ES-I3 (cell line): ENCODE results near the gene C6orf132.
A peak's percentile ranks its signal among the peaks of the same experiment; 100 is the strongest.

Experiments used
- H3K36me3 ChIP-seq: 2 replicates; pipeline ENCODE4 v1.6.1; 2013; ENCODE audit warnings: mild to moderate bottlenecking, low read length, control low read depth, moderate library complexity; ENCODE audit not compliant: insufficient read depth
- H3K4me1 ChIP-seq: 2 replicates; pipeline ENCODE4 v1.6.1; 2013; ENCODE audit warnings: mild to moderate bottlenecking, control low read depth, low read length; ENCODE audit not compliant: insufficient read depth
- H3K9ac ChIP-seq: 2 replicates; pipeline ENCODE4 v1.6.1; 2013; ENCODE audit warnings: low read depth, mild to moderate bottlenecking, low read length, moderate library complexity
- H3K9me3 ChIP-seq: 2 replicates; pipeline ENCODE4 v1.6.1; 2013; ENCODE audit warnings: mild to moderate bottlenecking, low read length, moderate library complexity; ENCODE audit not compliant: control insufficient read depth, insufficient read depth

C6orf132 gene

DNA sequence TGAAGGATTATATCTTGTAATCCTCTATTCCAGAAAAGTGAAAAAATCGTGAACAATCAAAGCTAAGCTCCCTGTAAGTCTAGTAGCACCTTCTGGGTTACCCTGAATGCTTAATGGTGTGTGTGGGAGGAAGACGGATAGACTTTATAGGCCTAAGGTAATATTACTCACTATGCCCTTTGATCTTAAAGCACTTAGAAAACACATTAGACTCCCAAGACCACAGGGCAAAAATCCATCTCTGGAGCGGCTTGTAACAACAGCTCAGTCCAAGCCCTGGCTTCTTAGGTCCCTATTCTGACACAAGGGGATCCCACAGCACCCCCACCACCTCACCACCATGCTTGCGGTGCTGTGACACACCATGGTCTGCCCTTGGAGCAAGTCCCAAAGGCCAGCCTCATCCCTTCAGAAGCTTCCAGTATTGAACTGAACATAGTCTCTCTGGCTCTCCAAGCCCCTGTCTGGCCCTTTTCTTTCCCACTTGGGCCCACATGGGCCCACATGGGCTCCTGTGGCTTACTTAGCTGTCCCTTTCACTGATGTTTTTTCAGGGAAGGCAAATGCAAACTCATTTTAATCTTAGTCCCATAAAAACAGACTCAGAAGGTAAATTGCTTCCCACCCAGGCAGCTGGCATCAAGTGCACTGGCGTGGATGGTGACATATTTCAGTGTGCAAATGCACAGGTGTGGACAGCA lies 28.3 kb downstream of the C6orf132 start:
- H3K4me1 ChIP-seq: no peaks in the 10 kb centered on the region
- no peak overlapping the region for H3K9ac ChIP-seq
- H3K9me3 ChIP-seq: no peaks in the 10 kb centered on the region

DNA sequence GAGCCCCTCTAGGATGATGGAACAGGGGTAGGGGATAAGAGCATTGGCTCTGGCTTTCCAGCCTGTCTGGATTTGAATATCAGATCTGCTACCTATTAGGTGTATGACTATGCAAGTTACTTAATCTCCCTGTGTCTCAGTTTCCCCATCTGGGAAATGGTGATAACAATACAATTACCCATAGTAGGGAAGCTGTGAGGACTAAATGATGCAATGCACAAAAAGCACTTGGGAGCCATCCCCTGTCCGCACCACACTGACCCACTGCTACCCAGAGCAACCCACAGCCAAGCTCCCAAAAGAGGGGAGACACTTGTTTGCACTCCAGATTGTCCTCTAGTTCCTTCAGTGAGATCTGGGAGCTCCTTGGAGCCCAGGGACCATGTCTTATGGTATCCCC lies 30.1 kb downstream of the C6orf132 start:
- Histone ChIP-seq H3K4me1 (no peaks in the 10 kb centered on the region), H3K36me3 (no peaks in the 10 kb centered on the region; the same call in 1 of the 2 replicates), H3K9me3 (no peaks in the 10 kb centered on the region), H3K9ac (no peak overlapping the region)

More for the DNA sequence above, 28.3 kb downstream of the C6orf132 start:
- H3K36me3 ChIP-seq: no peaks in the 10 kb centered on the region; the same call in 1 of the 2 replicates

DNA sequence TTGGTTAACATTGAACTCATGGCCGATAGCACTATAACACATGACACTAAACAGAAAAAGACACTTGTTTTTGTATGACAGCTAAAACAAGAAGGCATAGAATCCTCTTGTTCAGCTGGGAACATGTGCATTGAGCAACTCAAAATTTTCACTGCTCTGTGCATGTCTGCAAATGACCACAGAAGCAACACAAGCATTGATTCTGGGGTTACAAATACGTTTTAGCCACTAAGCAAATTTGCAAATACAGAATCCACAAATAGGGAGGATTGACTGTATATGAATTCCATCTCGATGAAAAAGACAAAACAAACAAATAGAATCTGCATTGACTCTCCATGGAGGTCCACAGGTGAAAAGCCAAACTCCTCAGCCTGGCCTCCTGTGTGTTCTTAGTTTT lies 31.7 kb downstream of the C6orf132 start:
- Histone ChIP-seq H3K36me3 (peaks cover 3% of the 10 kb centered on the region; the same call in 1 of the 2 replicates), H3K9me3 (no peaks in the 10 kb centered on the region), H3K4me1 (no peaks in the 10 kb centered on the region), H3K9ac (no peak overlapping the region)

DNA sequence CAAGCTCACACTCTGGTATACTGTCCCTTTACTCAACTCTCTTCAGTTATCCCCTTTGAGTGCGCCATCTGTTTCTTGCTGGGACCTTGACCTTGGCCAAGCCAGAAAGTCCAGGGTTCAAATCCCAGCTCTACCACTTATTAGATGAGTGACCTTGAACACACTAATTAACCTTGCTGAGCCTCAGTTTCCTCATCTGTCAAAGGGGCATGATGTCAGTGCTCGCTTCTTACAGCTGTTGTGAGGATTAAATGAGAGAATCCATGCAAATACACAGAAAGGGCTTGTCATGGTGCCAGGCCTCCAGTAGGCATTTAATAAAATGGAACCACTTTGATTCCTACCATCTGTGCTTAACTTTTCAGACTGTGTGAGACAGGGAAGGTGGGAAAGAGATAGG lies 34.3 kb downstream of the C6orf132 start:
- Histone ChIP-seq H3K9me3 (no peaks in the 10 kb centered on the region), H3K36me3 (peaks cover 3% of the 10 kb centered on the region; the same call in 1 of the 2 replicates), H3K4me1 (no peaks in the 10 kb centered on the region), H3K9ac (no peak overlapping the region)

DNA sequence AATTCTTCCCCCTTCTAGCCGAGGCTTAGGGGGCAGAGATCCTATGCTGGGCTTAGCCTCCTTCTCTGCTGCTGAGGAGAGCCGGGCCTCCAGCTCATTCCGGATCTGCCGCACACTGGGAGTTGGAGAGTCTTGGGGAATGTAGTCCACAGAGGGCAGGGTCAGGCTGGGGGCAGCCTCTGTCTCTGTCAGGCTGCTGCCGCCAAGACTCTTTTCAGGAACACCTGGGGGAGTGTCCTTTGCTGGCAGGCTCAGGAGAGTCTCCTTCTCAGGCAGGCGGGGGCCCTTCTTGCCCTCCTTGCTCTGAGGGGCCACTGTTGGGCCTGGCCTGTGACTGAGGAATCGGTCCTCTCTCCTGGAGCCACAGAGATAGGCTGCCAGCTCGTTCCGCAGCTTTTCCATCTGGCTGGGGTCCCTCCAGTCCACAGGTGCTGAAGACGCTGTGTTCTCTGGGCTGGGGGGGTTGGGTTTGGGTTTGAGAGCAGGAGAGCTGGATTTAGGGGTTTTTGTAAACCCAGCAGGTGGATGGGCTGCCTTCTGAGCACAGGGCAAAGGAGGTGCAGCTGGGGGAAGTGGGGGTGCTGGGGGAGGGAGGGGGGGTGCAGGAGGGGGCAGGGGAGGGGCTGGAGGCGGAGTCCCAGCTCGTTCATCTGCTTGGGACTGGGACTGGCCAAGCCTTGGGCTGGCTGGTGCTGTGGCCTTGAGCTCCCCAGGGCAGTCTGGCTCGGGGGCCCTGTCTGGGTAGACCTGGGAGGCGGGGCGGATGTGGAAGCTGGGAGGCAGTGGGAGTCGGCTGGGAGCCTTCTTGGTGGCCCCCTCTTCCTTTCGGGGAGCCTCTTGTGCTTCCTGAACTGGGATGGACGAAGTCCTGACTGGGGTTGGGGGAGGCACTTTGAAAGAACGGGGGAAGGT lies 36.1 kb downstream of the C6orf132 start:
- Histone ChIP-seq H3K9me3 (no peaks in the 10 kb centered on the region), H3K36me3 (peaks cover 3% of the 10 kb centered on the region; the same call in 1 of the 2 replicates), H3K4me1 (no peaks in the 10 kb centered on the region), H3K9ac (no peak overlapping the region)

DNA sequence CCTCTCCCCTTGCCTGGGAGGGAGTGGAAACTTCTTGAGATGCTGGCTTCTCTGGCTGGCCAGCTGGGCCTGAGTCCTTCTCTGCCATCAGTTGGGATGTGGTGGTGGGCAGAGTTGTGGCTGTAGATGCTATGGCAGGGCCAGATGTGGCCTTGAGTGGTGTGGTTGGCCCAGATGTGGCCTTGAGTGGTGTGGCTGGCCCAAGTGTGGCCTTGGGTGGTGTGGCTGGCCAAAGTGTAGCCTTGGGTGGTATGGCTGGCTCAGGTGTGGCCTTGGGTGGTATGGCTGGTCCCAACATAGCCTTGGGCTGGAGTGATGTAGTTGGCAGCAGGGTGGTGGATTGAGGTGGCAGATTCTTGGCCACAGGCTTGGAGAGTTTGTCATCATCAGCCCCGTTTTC lies 36.7 kb downstream of the C6orf132 start:
- H3K9me3 ChIP-seq: no peaks in the 10 kb centered on the region
- no peaks in the 10 kb centered on the region; the same call in 1 of the 2 replicates for H3K4me1 ChIP-seq
- H3K36me3 ChIP-seq: peaks cover 3% of the 10 kb centered on the region; the same call in 1 of the 2 replicates
- no peak overlapping the region for H3K9ac ChIP-seq

DNA sequence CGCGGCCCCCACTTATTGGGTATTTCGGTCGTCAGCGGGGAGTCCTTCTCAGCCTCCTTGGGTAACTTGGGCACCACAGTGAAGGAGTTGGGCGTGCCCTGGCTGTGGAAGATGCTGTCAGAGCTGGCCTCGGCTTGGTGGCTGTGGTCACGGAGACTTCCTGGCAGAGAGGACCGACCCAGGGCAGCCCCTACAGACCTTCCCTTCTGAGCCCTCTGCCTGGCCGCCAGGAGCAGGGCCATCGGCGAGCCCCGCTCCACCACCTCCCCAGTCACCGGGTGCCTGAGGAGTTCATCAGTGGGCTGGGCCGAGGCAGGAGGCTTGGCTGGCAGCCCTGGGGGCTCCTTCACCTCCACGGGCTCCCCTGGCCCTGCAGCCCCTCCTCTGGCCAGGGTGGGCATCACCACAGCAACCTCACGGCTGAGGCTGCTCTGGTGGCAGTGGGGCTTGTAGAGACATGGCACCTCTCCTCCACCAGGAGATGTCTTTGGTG lies 37.2 kb downstream of the C6orf132 start:
- Histone ChIP-seq H3K9me3 (no peaks in the 10 kb centered on the region), H3K36me3 (peaks cover 3% of the 10 kb centered on the region; the same call in 1 of the 2 replicates), H3K4me1 (peaks cover 2% of the 10 kb centered on the region; the same call in 1 of the 2 replicates), H3K9ac (peak overlapping the region; percentile 66; the same call in 1 of the 2 replicates)

DNA sequence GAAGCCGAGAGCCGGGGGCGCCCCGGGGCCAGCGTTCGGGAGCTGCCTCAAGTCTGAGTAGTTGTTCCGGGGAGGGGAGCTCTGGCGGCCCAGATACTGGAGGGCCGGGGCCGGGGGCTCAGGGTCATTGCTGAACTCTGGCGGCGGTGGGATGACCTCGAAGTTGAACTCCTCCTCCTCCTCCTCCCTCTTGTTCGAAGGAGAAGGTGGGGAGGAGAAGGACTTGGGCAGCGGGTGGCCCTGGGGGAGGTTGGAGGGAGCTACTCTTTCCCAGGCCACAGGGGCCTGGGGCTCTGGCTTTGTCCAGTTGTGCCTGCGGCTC lies 37.7 kb downstream of the C6orf132 start:
- Histone ChIP-seq H3K36me3 (peaks cover 3% of the 10 kb centered on the region; the same call in 1 of the 2 replicates), H3K4me1 (peaks cover 7% of the 10 kb centered on the region; the same call in 1 of the 2 replicates), H3K9ac (peak overlapping the region; percentile 66), H3K9me3 (no peaks in the 10 kb centered on the region)

DNA sequence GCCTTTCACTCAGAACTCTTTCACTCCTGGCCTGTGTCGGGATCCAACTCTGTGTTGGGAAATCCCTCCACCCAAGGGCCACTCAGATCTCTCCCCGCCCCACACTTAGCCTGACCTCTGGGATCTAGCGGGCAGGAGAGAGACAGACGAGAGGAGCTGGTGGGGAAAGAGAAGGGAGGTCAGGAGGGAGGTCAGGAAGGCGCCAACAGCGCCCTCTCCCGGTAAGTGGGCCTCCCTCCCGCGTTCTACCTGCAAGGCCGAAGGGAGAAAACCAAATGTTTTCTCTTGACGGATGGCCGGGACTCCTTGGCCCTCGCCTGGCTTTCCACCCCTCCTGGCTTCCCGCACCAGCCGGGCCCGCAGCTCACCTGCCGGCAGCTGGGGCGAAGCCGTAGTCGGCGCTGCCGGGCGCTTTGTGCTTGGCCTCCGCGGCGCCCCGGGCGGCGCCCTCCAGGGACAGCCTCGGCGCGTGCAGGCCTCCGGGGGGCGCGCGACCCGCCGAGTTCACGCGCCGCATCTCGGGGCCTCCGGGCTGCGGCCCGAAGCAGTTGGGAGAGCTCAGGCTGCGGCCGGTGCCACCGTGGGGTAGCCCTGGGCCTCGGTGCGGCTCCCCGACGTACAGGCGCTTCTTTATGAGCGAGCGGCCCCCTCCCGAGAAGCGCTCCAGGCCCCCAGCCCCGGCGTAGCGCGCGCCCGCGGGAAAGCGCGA lies 38.2 kb downstream of the C6orf132 start:
- H3K9ac ChIP-seq: peak overlapping the region; percentile 66
- peaks cover 3% of the 10 kb centered on the region; the same call in 1 of the 2 replicates for H3K36me3 ChIP-seq
- H3K9me3 ChIP-seq: no peaks in the 10 kb centered on the region
- peaks cover 9% of the 10 kb centered on the region; the same call in 1 of the 2 replicates for H3K4me1 ChIP-seq

DNA sequence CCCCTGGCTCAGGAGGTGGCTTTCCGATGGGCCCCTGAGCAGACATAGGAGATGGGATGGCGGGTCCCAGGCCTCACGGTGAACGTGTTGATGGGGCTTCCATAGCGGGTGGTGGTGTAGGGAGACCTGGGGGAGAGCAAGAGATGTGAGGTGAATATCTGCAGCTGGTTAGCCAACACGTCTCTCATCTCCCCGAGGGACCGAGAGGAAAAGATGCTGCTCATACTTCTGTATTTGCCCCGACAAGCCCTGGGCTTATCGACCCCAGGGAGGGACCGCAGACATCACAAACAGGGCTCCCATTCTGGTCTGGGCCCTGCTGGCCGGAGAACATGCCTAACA lies 38.7 kb downstream of the C6orf132 start:
- no peaks in the 10 kb centered on the region for H3K9me3 ChIP-seq
- peaks cover 3% of the 10 kb centered on the region; the same call in 1 of the 2 replicates for H3K36me3 ChIP-seq
- H3K9ac ChIP-seq: peak overlapping the region; percentile 66
- peaks cover 9% of the 10 kb centered on the region; the same call in 1 of the 2 replicates for H3K4me1 ChIP-seq

DNA sequence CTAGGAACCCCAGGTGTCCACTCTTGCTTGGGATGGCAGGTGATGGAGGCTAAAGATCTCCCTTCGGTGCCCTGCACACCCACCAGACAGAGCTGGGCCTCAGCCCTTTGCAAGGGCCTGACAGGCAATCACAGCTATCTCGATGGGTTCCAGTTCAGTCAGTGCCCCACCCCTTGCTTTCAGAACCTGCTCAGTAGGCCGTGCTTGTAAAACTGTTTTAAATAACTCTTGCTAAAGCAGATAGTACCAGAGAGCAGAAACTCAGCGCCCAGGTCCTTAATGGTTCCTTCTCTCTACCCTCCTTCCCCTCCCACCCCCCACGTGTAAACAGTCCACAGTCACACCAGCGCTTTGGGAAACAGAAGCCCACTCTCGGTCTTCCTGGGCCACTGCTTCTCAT lies 39.2 kb downstream of the C6orf132 start:
- no peak overlapping the region for H3K9ac ChIP-seq
- peaks cover 9% of the 10 kb centered on the region; the same call in 1 of the 2 replicates for H3K4me1 ChIP-seq
- H3K9me3 ChIP-seq: no peaks in the 10 kb centered on the region

DNA sequence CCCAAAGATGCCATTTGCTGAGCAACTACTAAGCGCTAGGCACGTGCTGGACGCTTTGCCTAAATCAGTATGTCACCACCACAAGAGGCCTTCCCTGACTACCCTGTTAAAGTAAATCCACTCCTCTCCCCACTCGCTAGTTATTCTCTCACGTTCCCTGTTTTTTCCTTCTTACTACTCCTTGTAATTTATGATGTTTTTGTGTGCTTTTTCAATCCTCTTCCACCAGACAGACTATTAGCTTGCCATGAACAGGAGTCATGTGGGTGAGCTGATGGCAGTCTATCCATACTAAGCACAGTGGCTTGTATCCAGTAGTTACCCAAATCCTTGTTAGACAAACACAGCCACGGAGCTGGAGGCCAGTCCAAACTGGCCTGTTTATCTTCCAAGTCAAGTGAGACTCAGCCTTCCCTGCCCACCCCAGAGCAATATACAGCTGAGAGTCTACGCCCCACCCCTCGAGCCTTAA lies 41.2 kb downstream of the C6orf132 start:
- no peak overlapping the region for H3K9ac ChIP-seq

More for the DNA sequence above, 39.2 kb downstream of the C6orf132 start:
- peaks cover 3% of the 10 kb centered on the region; the same call in 1 of the 2 replicates for H3K36me3 ChIP-seq

DNA sequence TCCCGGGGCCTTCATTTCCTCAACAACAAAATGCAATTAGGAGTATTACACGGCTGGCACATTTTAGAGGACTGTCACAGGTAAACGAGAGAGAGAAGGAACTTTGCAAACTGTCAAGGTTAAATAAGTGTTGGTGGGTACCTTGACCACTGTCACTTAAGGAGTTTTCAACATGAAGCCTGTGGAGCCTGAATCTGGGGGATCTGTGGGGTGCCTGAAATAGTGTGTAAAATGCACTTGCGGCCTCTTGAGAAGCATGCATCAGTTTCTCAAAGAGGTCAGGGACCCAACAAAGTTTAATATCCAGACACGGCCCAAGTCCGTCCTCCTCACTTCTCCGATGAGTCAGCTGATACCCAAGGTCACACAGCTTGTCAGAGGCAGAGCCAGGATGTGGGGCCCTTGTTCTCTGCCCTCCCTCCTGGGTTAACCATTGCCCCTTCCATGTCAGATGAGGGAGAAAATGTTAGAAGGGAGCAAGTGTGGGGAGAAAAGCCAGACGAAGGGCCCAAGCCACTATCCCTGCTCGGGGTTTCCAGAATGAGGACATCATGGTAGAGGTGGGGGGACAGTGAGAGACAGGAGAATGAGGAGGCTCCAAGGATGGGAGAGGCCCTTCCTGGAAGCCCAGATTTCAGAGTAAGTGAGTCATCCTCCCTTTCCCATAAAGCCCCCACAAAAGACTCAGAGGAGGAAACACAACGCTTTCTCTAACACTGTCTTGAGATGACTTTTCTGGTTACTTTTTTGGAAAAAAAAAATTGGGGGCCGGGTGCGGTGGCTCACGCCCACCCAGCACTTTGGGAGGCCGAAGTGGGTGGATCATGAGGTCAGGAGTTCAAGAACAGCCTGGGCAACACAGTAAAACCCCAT lies 42.2 kb downstream of the C6orf132 start:
- Histone ChIP-seq H3K9me3 (no peaks in the 10 kb centered on the region), H3K36me3 (no peaks in the 10 kb centered on the region), H3K9ac (no peak overlapping the region), H3K4me1 (peaks cover 9% of the 10 kb centered on the region; the same call in 1 of the 2 replicates)

More for the DNA sequence above, 41.2 kb downstream of the C6orf132 start:
- Histone ChIP-seq H3K4me1 (peaks cover 9% of the 10 kb centered on the region; the same call in 1 of the 2 replicates), H3K36me3 (peaks cover 3% of the 10 kb centered on the region; the same call in 1 of the 2 replicates), H3K9me3 (no peaks in the 10 kb centered on the region)
